Stimulated activated CD8-positive, alpha-beta memory T cell treated with anti-CD3 and anti-CD28 coated beads, Interleukin-12 subunit alpha, Interleukin-12 subunit beta, amount 100 ng/mL, for 24 hours (primary cell): Measurements from ENCODE around the gene TEX26.

ENCODE experiments used
- DNase-seq: peaks from one replicate; pipeline ENCODE4 v3.0.0-alpha.2; 2020; ENCODE audit errors: extremely low read depth

Gene TEX26

GRCh38 chr13:30932481-30933353, at the start of gene TEX26:
Gene TEX26 (plus strand): TSS chr13:30932656. CDS start chr13:30932716, 60 bp downstream.
- DNase-seq = no peak

GRCh38 chr13:30882996-30883766, 49.3 kb upstream of the TEX26 start:
- DNase-seq = no peak

GRCh38 chr13:30884543-30884942, 47.9 kb upstream of the TEX26 start:
- no peak for DNase-seq

- DNase-seq = no peak
Observed at GRCh38 chr13:30889196-30889690, 43.2 kb upstream of the TEX26 start.

GRCh38 chr13:30892966-30893365, 39.5 kb upstream of the TEX26 start:
- no peak for DNase-seq

GRCh38 chr13:30895773-30896172, 36.7 kb upstream of the TEX26 start:
- no peak for DNase-seq

- no peak for DNase-seq
Observed at GRCh38 chr13:30898070-30898469, 34.4 kb upstream of the TEX26 start.

GRCh38 chr13:30898678-30899241, 33.7 kb upstream of the TEX26 start:
- no peak for DNase-seq

- DNase-seq = no peak
Observed at GRCh38 chr13:30900436-30900835, 32.0 kb upstream of the TEX26 start.

GRCh38 chr13:30900952-30901749, 31.3 kb upstream of the TEX26 start:
- DNase-seq = no peak

- no peak for DNase-seq
Observed at GRCh38 chr13:30904043-30904442, 28.4 kb upstream of the TEX26 start.

GRCh38 chr13:30905932-30906383, 26.5 kb upstream of the TEX26 start, which contains the start of gene MEDAG:
Gene MEDAG (plus strand): TSS chr13:30906271. CDS start chr13:30906516, 245 bp downstream.
- no peak for DNase-seq

GRCh38 chr13:30906411-30907051, 25.9 kb upstream of the TEX26 start:
- no peak for DNase-seq

- no peak for DNase-seq
Observed at GRCh38 chr13:30907121-30907861, 25.2 kb upstream of the TEX26 start.

GRCh38 chr13:30908416-30908980, 24.0 kb upstream of the TEX26 start:
- DNase-seq = no peak

GRCh38 chr13:30910676-30911075, 21.8 kb upstream of the TEX26 start:
- DNase-seq = no peak

GRCh38 chr13:30915691-30916541, 16.5 kb upstream of the TEX26 start:
- no peak for DNase-seq

GRCh38 chr13:30916991-30917390, 15.5 kb upstream of the TEX26 start:
- DNase-seq = no peak
